Sigmoid colon (tissue), 7 donors: ENCODE measurements around the gene MAD2L2. TPM values are rescaled to one million over a fixed set of nuclear protein-coding genes. Genes with fewer than 3 reads are reported as not detected.

Source experiments
- DNase-seq: peaks from one replicate; pipeline ENCODE4 v3.0.0-alpha.2; 2019
- H3K27ac ChIP-seq, 4 donors: fragments of 200-600 bp; sonication (generic); one replicate each; pipeline ENCODE4 v1.5.1; 2016 to 2019; ENCODE audit warnings: mild to moderate bottlenecking in 1 of 4
- H3K27me3 ChIP-seq, 3 donors: fragments of 200-600 bp; sonication (generic); one replicate each; pipeline ENCODE4 v1.5.1; 2019; ENCODE audit warnings: mild to moderate bottlenecking in 1 of 3
- H3K36me3 ChIP-seq, 4 donors: fragments of 200-600 bp; sonication (generic); one replicate each; pipeline ENCODE4 v1.5.1; 2016 to 2019
- H3K4me1 ChIP-seq, 4 donors: fragments of 200-600 bp; sonication (generic); one replicate each; pipeline ENCODE4 v1.5.1; 2017 to 2019
- H3K4me3 ChIP-seq, 4 donors: fragments of 200-600 bp; sonication (generic); one replicate each; pipeline ENCODE4 v1.5.1; 2017 to 2019; ENCODE audit warnings: mild to moderate bottlenecking in 2 of 4, moderate library complexity in 1 of 4
- H3K9me3 ChIP-seq, 4 donors: fragments of 200-600 bp in 3 of 4; sonication (generic) in 3 of 4; one replicate each; pipeline versions ENCODE4 v1.5.1 to v1.6.1; 2013 to 2019
- CTCF ChIP-seq, 4 experiments: fragments of 450-650 bp in 3 of 4; fragments of 200-600 bp in 1 of 4; IDR thresholded peaks; one replicate each; pipeline ENCODE4 v1.5.1; 2016 to 2019; ENCODE audit warnings: antibody characterized with exemption in 4 of 4, mild to moderate bottlenecking in 3 of 4, moderate library complexity in 2 of 4
- EP300 ChIP-seq, 4 donors: sonication (generic); formaldehyde crosslinking; IDR thresholded peaks; one replicate each; pipeline ENCODE4 v1.6.1; 2017; ENCODE audit warnings: antibody characterized with exemption in 4 of 4
- POLR2A ChIP-seq, 2 donors: fragments of 450-650 bp; IDR thresholded peaks; one replicate each; pipeline ENCODE4 v1.6.1; 2016; ENCODE audit warnings: antibody characterized with exemption in 2 of 2, mild to moderate bottlenecking in 2 of 2, moderate library complexity in 2 of 2
- POLR2AphosphoS5 ChIP-seq, 4 donors: sonication (generic); formaldehyde crosslinking; IDR thresholded peaks; one replicate each; pipeline ENCODE4 v1.6.1; 2017; ENCODE audit warnings: antibody characterized with exemption in 4 of 4
- WGBS, 2 donors: extraction: QIAGEN DNeasy Blood & Tissue Kit; methylation state at CpG; one replicate each; pipeline ENCODE4 v1.1.7; 2013; 5-methylcytosine and 5-hydroxymethylcytosine counted together
- intact Hi-C: fragments of 100-400 bp; cut with DNase I; formaldehyde crosslinking; loops from one replicate; pipeline ENCODE4 v1.15.1; 2023
- polyA plus RNA-seq, 3 donors: library from polyadenylated mRNA; stranded (reverse); fragments of 200-250 nt; gene quantifications; one replicate each; pipeline ENCODE4 v1.2.3, GENCODE V29; 2013
- total RNA-seq, 4 donors: library from RNA; depleted of rRNA; stranded (reverse); fragments of >200 nt; gene quantifications; one replicate each; pipeline ENCODE4 v1.1.0, GENCODE V29; 2016
- donor health status: healthy with polysubstance abuse.
- donor health status: Bipolar disorder and iron deficiency.
- donor health status: healthy.

The MAD2L2 gene
- total and polyA plus RNA-seq, 7 donors = 8.8 to 57.9 (median 28.2) TPM

GRCh38 chr1:11675325-11675724 is 5.6 kb downstream of the MAD2L2 start:
- no peak for DNase-seq
- Histone ChIP-seq H3K27me3 (no peaks in the 10 kb centered on the region), H3K4me1 (peaks cover 0 to 9% (median 6%) of the 10 kb centered on the region in 4 donors), H3K36me3 (peaks cover 9 to 59% (median 26%) of the 10 kb centered on the region in 4 donors), H3K9me3 (no peaks in the 10 kb centered on the region), H3K27ac (no peak overlapping the region), H3K4me3 (no peak overlapping the region)
- intact Hi-C loops = no loop called here
- 96% methylated on average over 10 of the region's 10 CpGs for WGBS, 2 donors
- TF ChIP-seq POLR2AphosphoS5 (IDR thresholded peaks at IDR 0.05) = no peak

GRCh38 chr1:11674488-11674887 is 6.5 kb downstream of the MAD2L2 start:
- peaks cover 9 to 59% (median 26%) of the 10 kb centered on the region in 4 donors for H3K36me3 ChIP-seq
- peaks cover 0 to 3% (median 0%) of the 10 kb centered on the region in 4 donors for H3K4me1 ChIP-seq
- TF ChIP-seq EP300 (IDR thresholded peaks at IDR 0.05) (no peak), POLR2A (IDR thresholded peaks at IDR 0.05) (no peak), CTCF (IDR thresholded peaks at IDR 0.05) (no peak), POLR2AphosphoS5 (IDR thresholded peaks at IDR 0.05) (no peak)
- no peak overlapping the region for H3K27ac ChIP-seq
- intact Hi-C loops = no loop called here
- H3K4me3 ChIP-seq = no peak overlapping the region
- WGBS, 2 donors = 96 to 97% methylated on average over 14 of the region's 14 CpGs
- no peak for DNase-seq
- H3K27me3 ChIP-seq = no peaks in the 10 kb centered on the region
- H3K9me3 ChIP-seq = no peaks in the 10 kb centered on the region

DNA sequence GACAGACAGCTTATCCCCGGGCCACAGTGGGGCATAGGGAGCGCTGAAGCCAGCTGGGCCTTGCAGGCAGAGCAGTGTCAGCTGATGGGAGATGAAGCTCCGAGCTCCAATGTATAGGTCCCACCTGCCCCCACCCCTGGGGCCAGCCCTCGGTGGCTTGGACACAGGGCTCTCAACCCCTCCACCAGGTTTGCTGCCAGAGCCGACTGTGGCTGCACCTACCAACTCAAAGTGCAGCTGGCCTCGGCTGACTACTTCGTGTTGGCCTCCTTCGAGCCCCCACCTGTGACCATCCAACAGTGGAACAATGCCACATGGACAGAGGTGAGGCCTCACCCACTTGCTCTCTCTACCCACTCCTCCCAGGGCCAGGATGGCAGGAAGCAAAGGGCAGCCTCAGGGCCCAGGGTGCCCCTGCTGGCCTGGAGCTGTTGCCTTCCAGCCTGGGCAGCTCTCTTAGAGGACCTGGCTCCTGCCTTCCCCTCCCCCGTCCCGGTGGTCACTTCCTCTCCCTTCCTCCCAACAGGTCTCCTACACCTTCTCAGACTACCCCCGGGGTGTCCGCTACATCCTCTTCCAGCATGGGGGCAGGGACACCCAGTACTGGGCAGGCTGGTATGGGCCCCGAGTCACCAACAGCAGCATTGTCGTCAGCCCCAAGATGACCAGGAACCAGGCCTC is 7.7 kb downstream of the MAD2L2 start:
- Histone ChIP-seq H3K27me3 (no peaks in the 10 kb centered on the region), H3K4me1 (no peaks in the 10 kb centered on the region), H3K27ac (no peak overlapping the region), H3K36me3 (peaks cover 9 to 67% (median 26%) of the 10 kb centered on the region in 4 donors), H3K9me3 (no peaks in the 10 kb centered on the region), H3K4me3 (no peak overlapping the region)
- TF ChIP-seq POLR2A (IDR thresholded peaks at IDR 0.05) (no peak), EP300 (IDR thresholded peaks at IDR 0.05) (no peak), POLR2AphosphoS5 (IDR thresholded peaks at IDR 0.05) (no peak), CTCF (IDR thresholded peaks at IDR 0.05) (no peak)
- no peak for DNase-seq
- 94 to 95% methylated on average over 14 of the region's 14 CpGs for WGBS, 2 donors
- intact Hi-C loops = no loop called here

DNA sequence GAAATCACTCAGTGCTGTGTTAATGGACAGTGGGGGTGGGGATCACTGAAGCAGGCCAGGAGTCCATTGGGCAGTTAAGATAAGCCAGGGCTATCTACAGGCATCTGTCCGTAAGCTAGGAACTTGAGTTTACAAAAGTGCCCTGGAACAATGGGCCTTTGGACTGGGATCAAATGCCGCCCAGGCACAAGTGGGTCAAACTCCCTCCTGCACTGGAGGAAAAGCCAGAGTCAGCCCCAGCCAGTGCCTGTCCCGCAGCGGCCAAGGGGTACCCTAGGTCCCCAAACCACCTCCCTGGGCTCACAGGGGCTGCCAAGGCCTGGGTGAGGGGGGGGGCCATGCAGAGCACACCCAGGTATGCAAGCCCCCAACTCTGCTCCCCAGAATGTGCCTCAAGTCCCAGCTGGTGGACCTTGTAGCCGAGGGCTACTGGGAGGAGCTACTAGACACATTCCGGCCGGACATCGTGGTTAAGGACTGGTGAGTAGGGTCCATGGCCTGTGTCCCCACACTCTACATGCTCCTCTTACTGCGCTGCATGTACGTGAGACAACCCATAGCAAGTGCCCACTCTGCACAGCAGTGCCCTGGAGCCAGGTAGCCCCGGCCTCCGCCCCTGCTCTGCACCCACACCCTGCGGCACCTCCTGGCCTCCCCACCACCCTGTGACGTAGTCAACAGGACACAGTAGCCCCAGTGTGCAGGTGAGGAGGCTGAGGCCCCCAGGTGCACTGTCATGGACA is 9.2 kb downstream of the MAD2L2 start:
- Histone ChIP-seq H3K27me3 (no peaks in the 10 kb centered on the region), H3K27ac (no peak overlapping the region), H3K4me3 (no peak overlapping the region), H3K9me3 (no peaks in the 10 kb centered on the region), H3K36me3 (peaks cover 9 to 59% (median 21%) of the 10 kb centered on the region in 4 donors), H3K4me1 (no peaks in the 10 kb centered on the region)
- no peak for DNase-seq
- intact Hi-C loops = no loop called here
- WGBS, 2 donors = 91 to 95% methylated on average over 14 of the region's 14 CpGs
- no peak for TF ChIP-seq CTCF (IDR thresholded peaks at IDR 0.05)
- TF ChIP-seq POLR2A (IDR thresholded peaks at IDR 0.05) = no peak
- TF ChIP-seq POLR2AphosphoS5 (IDR thresholded peaks at IDR 0.05) = no peak

DNA sequence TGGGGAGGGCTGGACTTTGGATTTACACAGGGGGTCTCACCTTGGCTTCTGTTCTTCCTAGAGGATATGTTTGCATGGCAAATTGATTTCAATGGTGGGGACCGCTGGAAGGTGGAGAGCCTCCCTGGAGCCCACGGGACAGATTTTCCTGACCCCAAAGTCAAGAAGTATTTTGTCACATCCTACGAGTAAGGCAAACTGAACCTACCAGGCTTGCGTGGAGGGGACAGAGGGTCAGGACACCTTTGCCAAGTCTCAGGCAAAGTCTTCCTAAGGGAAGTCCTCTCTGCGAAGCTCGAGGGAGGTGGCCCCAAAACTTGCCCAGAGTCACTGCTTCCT is 9.8 kb downstream of the MAD2L2 start:
- Histone ChIP-seq H3K4me3 (no peak overlapping the region), H3K27ac (no peak overlapping the region), H3K4me1 (no peaks in the 10 kb centered on the region), H3K27me3 (no peaks in the 10 kb centered on the region), H3K9me3 (no peaks in the 10 kb centered on the region), H3K36me3 (peaks cover 9 to 54% (median 19%) of the 10 kb centered on the region in 4 donors)
- no peak for DNase-seq
- WGBS, 2 donors = 88 to 93% methylated on average over 6 of the region's 6 CpGs
- intact Hi-C loops = no loop called here
- TF ChIP-seq POLR2AphosphoS5 (IDR thresholded peaks at IDR 0.05) (no peak), POLR2A (IDR thresholded peaks at IDR 0.05) (no peak), EP300 (IDR thresholded peaks at IDR 0.05) (no peak), CTCF (IDR thresholded peaks at IDR 0.05) (no peak)
